HFF-Myc (cell line): ENCODE data around the gene SIN3A.

Source experiments
- DNase-seq: peaks from one replicate; pipeline ENCODE4 v3.0.0-alpha.2; 2011; ENCODE audit warnings: low read depth; ENCODE audit errors: extremely low read depth
- H3K4me3 ChIP-seq: replicated peaks from 2 replicates; pipeline ENCODE4 v1.5.1; 2011; ENCODE audit warnings: low read depth, mild to moderate bottlenecking, control low read depth, low read length
- TF ChIP-seq, protein P1 (sequence below): IDR thresholded peaks from 2 replicates; pipeline ENCODE4 v1.5.1; 2012; ENCODE audit warnings: mild to moderate bottlenecking, low read depth, low read length, control low read depth; ENCODE audit errors: missing control alignments

Gene SIN3A

DNA sequence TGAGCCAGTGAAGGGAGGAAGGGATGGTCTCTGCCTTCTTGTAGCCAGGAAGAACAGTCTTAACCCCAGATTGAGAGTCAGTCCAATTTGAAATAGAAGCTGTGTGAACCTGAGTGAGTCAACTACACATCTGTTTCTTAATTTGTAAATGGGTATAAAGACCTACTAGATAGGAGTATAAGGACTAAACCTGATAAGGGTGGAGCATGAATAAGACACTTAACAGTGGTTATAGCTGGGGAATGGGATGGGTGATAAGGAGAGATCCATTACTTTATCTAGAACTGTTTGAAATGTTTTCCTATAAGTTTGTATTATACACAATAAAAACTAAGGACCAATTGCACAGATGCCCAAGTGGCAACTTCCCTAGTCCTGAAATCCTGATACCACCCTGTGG is 84.5 kb downstream of the SIN3A start:
- peak overlapping the region; percentile 86 for H3K4me3 ChIP-seq

DNA sequence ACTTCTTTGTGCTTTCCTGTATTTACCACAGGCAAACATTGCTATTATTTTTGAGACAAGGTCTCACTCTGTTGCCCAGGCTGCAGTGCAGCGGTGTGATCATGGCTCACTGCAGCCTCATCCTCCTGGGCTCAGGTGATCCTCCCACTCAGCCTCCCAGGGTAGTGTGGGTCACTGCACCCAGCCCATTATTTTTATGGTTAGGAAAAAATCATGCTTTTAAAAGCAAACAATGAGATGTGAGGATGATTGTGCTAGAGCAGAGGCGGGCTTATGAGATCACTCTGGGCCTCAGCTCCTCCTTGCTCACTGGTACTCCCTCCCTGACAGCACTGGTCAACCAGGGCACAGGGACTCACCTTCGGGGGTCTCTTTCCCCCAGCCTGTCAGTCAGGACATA is 85.3 kb downstream of the SIN3A start:
- TF ChIP-seq, protein P1, sequence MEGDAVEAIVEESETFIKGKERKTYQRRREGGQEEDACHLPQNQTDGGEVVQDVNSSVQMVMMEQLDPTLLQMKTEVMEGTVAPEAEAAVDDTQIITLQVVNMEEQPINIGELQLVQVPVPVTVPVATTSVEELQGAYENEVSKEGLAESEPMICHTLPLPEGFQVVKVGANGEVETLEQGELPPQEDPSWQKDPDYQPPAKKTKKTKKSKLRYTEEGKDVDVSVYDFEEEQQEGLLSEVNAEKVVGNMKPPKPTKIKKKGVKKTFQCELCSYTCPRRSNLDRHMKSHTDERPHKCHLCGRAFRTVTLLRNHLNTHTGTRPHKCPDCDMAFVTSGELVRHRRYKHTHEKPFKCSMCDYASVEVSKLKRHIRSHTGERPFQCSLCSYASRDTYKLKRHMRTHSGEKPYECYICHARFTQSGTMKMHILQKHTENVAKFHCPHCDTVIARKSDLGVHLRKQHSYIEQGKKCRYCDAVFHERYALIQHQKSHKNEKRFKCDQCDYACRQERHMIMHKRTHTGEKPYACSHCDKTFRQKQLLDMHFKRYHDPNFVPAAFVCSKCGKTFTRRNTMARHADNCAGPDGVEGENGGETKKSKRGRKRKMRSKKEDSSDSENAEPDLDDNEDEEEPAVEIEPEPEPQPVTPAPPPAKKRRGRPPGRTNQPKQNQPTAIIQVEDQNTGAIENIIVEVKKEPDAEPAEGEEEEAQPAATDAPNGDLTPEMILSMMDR, result no peak
- no peak for DNase-seq

More for the DNA sequence above, 84.5 kb downstream of the SIN3A start:
- DNase-seq, result no peak
- TF ChIP-seq, protein P1, result no peak

GRCh38 chr15:75364881-75365280 is 86.6 kb downstream of the SIN3A start:
- H3K4me3 ChIP-seq, result no peak overlapping the region
- TF ChIP-seq, protein P1, result no peak
- DNase-seq, result no peak

More for the DNA sequence above, 85.3 kb downstream of the SIN3A start:
- H3K4me3 ChIP-seq, result no peak overlapping the region

- DNase-seq, result no peak
- no peak overlapping the region for H3K4me3 ChIP-seq
- TF ChIP-seq, protein P1, result no peak
Measured at GRCh38 chr15:75363786-75364185, 87.7 kb downstream of the SIN3A start.

GRCh38 chr15:75362642-75363249 is 88.7 kb downstream of the SIN3A start:
- DNase-seq, result no peak
- TF ChIP-seq, protein P1, result no peak
- no peak overlapping the region for H3K4me3 ChIP-seq

DNA sequence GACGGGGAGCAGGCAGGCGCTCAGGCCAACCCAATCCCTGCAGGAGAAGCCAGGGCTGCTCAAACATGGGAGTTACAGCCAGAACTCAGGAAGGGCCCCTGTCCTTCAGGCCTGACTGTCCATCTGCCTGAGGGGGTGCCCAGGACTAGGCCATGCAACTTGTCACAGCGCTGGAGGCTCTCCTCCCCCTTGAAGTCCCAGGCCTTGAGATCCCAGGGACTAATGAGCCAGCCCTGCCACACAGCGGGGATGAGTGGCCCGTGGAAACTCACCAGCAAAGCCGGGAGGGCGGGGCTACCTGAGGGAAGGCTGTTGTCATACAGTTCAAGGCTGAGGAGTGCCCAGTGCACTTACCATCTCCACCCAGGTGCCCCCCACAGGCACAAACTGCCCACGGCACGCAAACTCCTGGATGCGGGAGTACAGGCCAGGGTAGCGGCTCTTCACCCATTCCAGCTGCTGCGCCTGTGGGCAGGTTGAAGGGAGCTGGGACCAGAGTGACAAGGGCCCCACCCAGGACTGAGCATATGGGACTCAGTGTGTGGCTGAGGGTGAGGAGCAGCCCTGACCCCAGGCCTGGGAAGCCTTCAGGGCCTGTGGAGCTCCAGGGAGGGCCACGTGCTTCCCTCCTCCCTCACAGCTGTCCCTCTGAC is 89.4 kb downstream of the SIN3A start:
- no peak for DNase-seq
- TF ChIP-seq, protein P1, result no peak
- no peak overlapping the region for H3K4me3 ChIP-seq
